Panc1 (cell line): Measurements from ENCODE around the gene MAML3. TPM values are rescaled to one million over a fixed set of nuclear protein-coding genes. Genes with fewer than 3 reads are reported as not detected.

Source experiments
- ATAC-seq: fragments of 200-7000 bp; cut with Tn5 transposase; 2 replicates; pipeline ENCODE4 v1.9.1; 2020; ENCODE audit warnings: mild to moderate bottlenecking, moderate library complexity
- BruUV-seq: library from RNA; stranded (reverse); fragments of 400-500 nt; replicated peaks from 2 replicates; lab custom pipeline; 2021; lab: Mats Ljungman, UMichigan
- CTCF ChIA-PET: fragments of 300-600 bp; sonication (Branson Sonifier 250); formaldehyde crosslinking; loops from one replicate; lab custom pipeline; 2022; ENCODE audit warnings: antibody characterized with exemption; lab: Charles Lee
- POLR2A ChIA-PET: fragments of 300-600 bp; sonication (Branson Sonifier 250); formaldehyde crosslinking; loops from one replicate; lab custom pipeline; 2022; ENCODE audit warnings: antibody characterized with exemption; lab: Charles Lee
- DNase-seq: peaks from one replicate; pipeline ENCODE4 v3.0.0-alpha.2; 2010; ENCODE audit warnings: low read depth, low spot score
- H3K27ac ChIP-seq: 2 replicates; pipeline ENCODE4 v1.5.1; 2011; ENCODE audit warnings: mild to moderate bottlenecking, low read length, inconsistent platforms
- H3K27me3 ChIP-seq: fragments of 200-500 bp; sonication (Bioruptor generic); 2 replicates; pipeline ENCODE4 v1.6.0; 2014; ENCODE audit warnings: low read length, inconsistent platforms; ENCODE audit not compliant: control insufficient read depth, insufficient read depth
- H3K36me3 ChIP-seq: fragments of 200-500 bp; sonication (Bioruptor generic); 2 replicates; pipeline ENCODE4 v1.5.1; 2014; ENCODE audit warnings: inconsistent platforms, mild to moderate bottlenecking, low read length, moderate library complexity; ENCODE audit not compliant: control insufficient read depth, insufficient read depth
- H3K4me1 ChIP-seq: 2 replicates; pipeline ENCODE4 v1.5.1; 2011; ENCODE audit warnings: inconsistent platforms, mild to moderate bottlenecking, low read length, moderate library complexity; ENCODE audit not compliant: control insufficient read depth, insufficient read depth
- H3K4me3 ChIP-seq, 2 experiments: 2 replicates each; pipeline ENCODE4 v1.5.1; 2011 to 2012; ENCODE audit warnings: low read depth in 2 of 2, low read length in 2 of 2, mild to moderate bottlenecking in 2 of 2, inconsistent platforms in 1 of 2, moderate library complexity in 1 of 2
- H3K9me3 ChIP-seq: fragments of 200-500 bp; sonication (Bioruptor generic); 2 replicates; pipeline ENCODE4 v1.5.1; 2014; ENCODE audit warnings: low read depth, mild to moderate bottlenecking, inconsistent platforms, low read length, moderate library complexity; ENCODE audit not compliant: control insufficient read depth, insufficient read depth
- POLR2AphosphoS5 ChIP-seq: IDR thresholded peaks from 2 replicates; pipeline ENCODE4 v1.6.1; 2012; ENCODE audit warnings: mild to moderate bottlenecking, low read depth, low read length, moderate library complexity
- SIN3A ChIP-seq: IDR thresholded peaks from 2 replicates; pipeline ENCODE4 v1.6.1; 2012; ENCODE audit warnings: low read depth, mild to moderate bottlenecking, low read length, moderate library complexity, borderline replicate concordance; ENCODE audit not compliant: insufficient read depth
- TCF7L2 ChIP-seq: IDR thresholded peaks from 2 replicates; pipeline ENCODE4 v1.6.1; 2011; ENCODE audit warnings: mild to moderate bottlenecking, low read depth, low read length, inconsistent platforms
- in situ Hi-C: cut with HindIII; loops from 2 replicates; pipeline ENCODE4 v1.10.0; 2016; ENCODE audit warnings: low sequenced_read_pairs, low pct_unique_long_range_greater_than_20kb
- intact Hi-C: fragments of 100-400 bp; cut with micrococcal nuclease; formaldehyde crosslinking; loops from one replicate; pipeline ENCODE4 v1.10.0; 2022; ENCODE audit not compliant: unreplicated experiment
- total RNA-seq: library from RNA; stranded (reverse); gene quantifications from one replicate; pipeline ENCODE4 v1.2.1, GENCODE V29; 2021; ENCODE audit not compliant: unreplicated experiment
- TF ChIP-seq, protein P1 (sequence below): fragments of 450-650 bp; IDR thresholded peaks from 2 replicates; pipeline ENCODE4 v1.5.1; 2017; ENCODE audit warnings: mild to moderate bottlenecking
- TF ChIP-seq, protein P2 (sequence below), 2 experiments: IDR thresholded peaks; 2 replicates each; pipeline ENCODE4 v1.6.1; 2011 to 2012; ENCODE audit warnings: low read depth in 2 of 2, control low read depth in 1 of 2, low read length in 1 of 2, mild to moderate bottlenecking in 1 of 2, moderate library complexity in 1 of 2; ENCODE audit not compliant: insufficient read depth in 1 of 2

Gene MAML3
- total RNA-seq, 1 experiment from 2014 or later = 7.7 TPM

DNA sequence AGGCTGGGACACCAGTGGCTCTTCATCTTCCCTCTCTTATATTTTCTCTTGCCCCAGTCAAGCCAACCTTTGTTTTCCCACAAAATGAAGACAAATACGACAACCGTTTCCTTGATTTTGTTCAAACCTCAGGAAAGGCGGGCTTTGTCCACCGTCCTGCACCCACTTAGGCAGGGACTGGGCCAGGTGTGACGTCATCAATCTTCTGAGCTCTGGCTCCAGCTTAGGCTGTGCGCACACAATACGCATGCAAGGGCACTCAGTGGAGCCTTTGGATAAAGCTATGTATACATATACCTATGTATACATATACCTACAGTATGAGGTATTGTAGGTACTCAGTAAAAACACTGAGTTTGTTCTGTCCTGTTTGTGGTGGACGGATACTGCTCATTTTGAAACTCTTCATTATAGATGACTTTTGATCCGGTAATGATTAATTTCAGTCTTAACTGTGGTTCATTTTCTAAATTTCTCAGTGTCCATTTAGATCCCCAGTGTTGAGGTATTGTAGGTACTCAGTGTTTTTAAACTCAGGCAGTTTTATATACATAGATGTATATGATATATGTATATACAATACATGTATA is 293.5 kb downstream of the MAML3 start:
- CTCF ChIA-PET = interaction anchor here (0.6 kb wide), 1 partner anchor 111 kb away, joined by 3 read pairs; no protein-coding TSS in a partner anchor

DNA sequence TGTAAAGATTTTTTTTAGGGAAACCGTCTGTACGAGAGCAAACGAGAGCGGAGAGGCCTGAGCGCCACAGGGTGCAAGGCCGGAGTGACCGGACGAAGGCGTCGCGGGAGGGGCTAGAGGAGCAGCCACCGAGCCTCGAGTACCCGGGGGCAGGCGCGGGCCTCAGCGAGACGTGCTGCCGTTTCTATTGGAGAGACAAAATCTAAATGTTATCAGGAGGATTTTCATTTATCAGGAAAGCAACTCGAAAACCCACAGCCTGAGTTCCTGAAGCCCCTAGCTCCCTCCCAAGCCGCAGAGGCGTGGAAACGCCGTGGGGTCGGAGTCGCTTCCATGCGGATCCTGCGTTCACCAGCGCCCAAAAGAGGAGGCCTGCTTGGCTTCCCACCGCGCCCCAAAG is 294.1 kb downstream of the MAML3 start:
- CTCF ChIA-PET = no interaction called here
- BruUV-seq = no TSS peak
- in situ Hi-C loops = no loop called here
- DNase-seq (no peak), ATAC-seq (no peak)
- H3K27ac ChIP-seq = no peak overlapping the region
- no peak overlapping the region for H3K4me3 ChIP-seq
- no peaks in the 10 kb centered on the region for H3K9me3 ChIP-seq
- TF ChIP-seq, protein P1, sequence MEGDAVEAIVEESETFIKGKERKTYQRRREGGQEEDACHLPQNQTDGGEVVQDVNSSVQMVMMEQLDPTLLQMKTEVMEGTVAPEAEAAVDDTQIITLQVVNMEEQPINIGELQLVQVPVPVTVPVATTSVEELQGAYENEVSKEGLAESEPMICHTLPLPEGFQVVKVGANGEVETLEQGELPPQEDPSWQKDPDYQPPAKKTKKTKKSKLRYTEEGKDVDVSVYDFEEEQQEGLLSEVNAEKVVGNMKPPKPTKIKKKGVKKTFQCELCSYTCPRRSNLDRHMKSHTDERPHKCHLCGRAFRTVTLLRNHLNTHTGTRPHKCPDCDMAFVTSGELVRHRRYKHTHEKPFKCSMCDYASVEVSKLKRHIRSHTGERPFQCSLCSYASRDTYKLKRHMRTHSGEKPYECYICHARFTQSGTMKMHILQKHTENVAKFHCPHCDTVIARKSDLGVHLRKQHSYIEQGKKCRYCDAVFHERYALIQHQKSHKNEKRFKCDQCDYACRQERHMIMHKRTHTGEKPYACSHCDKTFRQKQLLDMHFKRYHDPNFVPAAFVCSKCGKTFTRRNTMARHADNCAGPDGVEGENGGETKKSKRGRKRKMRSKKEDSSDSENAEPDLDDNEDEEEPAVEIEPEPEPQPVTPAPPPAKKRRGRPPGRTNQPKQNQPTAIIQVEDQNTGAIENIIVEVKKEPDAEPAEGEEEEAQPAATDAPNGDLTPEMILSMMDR = no peak
- TF ChIP-seq SIN3A (no peak), TCF7L2 (no peak), POLR2AphosphoS5 (no peak)
- TF ChIP-seq, protein P2, sequence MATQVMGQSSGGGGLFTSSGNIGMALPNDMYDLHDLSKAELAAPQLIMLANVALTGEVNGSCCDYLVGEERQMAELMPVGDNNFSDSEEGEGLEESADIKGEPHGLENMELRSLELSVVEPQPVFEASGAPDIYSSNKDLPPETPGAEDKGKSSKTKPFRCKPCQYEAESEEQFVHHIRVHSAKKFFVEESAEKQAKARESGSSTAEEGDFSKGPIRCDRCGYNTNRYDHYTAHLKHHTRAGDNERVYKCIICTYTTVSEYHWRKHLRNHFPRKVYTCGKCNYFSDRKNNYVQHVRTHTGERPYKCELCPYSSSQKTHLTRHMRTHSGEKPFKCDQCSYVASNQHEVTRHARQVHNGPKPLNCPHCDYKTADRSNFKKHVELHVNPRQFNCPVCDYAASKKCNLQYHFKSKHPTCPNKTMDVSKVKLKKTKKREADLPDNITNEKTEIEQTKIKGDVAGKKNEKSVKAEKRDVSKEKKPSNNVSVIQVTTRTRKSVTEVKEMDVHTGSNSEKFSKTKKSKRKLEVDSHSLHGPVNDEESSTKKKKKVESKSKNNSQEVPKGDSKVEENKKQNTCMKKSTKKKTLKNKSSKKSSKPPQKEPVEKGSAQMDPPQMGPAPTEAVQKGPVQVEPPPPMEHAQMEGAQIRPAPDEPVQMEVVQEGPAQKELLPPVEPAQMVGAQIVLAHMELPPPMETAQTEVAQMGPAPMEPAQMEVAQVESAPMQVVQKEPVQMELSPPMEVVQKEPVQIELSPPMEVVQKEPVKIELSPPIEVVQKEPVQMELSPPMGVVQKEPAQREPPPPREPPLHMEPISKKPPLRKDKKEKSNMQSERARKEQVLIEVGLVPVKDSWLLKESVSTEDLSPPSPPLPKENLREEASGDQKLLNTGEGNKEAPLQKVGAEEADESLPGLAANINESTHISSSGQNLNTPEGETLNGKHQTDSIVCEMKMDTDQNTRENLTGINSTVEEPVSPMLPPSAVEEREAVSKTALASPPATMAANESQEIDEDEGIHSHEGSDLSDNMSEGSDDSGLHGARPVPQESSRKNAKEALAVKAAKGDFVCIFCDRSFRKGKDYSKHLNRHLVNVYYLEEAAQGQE (IDR thresholded peaks at IDR 0.05; ENCODE audit: insufficient read depth in 1 of 2, low read depth in 2 of 2, low read length in 1 of 2) = no peak
- POLR2A ChIA-PET = no interaction called here
- intact Hi-C loops = no loop called here
- no peaks in the 10 kb centered on the region for H3K27me3 ChIP-seq
- H3K4me1 ChIP-seq = no peaks in the 10 kb centered on the region
- no peaks in the 10 kb centered on the region for H3K36me3 ChIP-seq

More for the DNA sequence above, 293.5 kb downstream of the MAML3 start:
- intact Hi-C loops (no loop called here), in situ Hi-C loops (no loop called here)
- Histone ChIP-seq H3K27ac (no peak overlapping the region), H3K27me3 (no peaks in the 10 kb centered on the region), H3K36me3 (no peaks in the 10 kb centered on the region), H3K9me3 (no peaks in the 10 kb centered on the region), H3K4me3 (no peak overlapping the region), H3K4me1 (no peaks in the 10 kb centered on the region)
- BruUV-seq = no TSS peak
- no peak for DNase-seq
- POLR2A ChIA-PET = no interaction called here
- ATAC-seq = no peak
- TF ChIP-seq, protein P1 = no peak
- TF ChIP-seq TCF7L2 (no peak), POLR2AphosphoS5 (no peak), SIN3A (no peak)
- TF ChIP-seq, protein P2 (IDR thresholded peaks at IDR 0.05; ENCODE audit: insufficient read depth in 1 of 2, low read depth in 2 of 2, low read length in 1 of 2) = no peak
